HCEC 1CT (cell line): ENCODE results near the gene NTN1.

Experiments used
- DNase-seq: peaks from one replicate; pipeline ENCODE4 v3.0.0-alpha.2; 2017

The NTN1 gene

GRCh38 chr17:9006175-9006767 is 15.0 kb upstream of the NTN1 start:
- DNase-seq: no peak

- DNase-seq: no peak
Observed at GRCh38 chr17:9007052-9007714, 14.1 kb upstream of the NTN1 start.

GRCh38 chr17:9009096-9009495 is 12.2 kb upstream of the NTN1 start:
- DNase-seq: no peak

- DNase-seq: no peak
Observed at GRCh38 chr17:9009737-9010136, 11.6 kb upstream of the NTN1 start.

- no peak for DNase-seq
Observed at GRCh38 chr17:9011001-9011400, 10.3 kb upstream of the NTN1 start.

GRCh38 chr17:9016941-9017552 is 4.3 kb upstream of the NTN1 start:
- DNase-seq: no peak

- no peak for DNase-seq
Observed at GRCh38 chr17:9018726-9019125, 2.6 kb upstream of the NTN1 start.

GRCh38 chr17:9020096-9020823 is 1.1 kb upstream of the NTN1 start:
- DNase-seq: no peak

GRCh38 chr17:9020824-9021157 is 519 bp upstream of the NTN1 start:
- DNase-seq: no peak

GRCh38 chr17:9021992-9022572 is 772 bp downstream of the NTN1 start:
- DNase-seq: no peak

- no peak for DNase-seq
Observed at GRCh38 chr17:9022573-9023391, 1.5 kb downstream of the NTN1 start.

GRCh38 chr17:9023392-9024218 is 2.3 kb downstream of the NTN1 start:
- DNase-seq: no peak

GRCh38 chr17:9024497-9024896 is 3.2 kb downstream of the NTN1 start:
- no peak for DNase-seq

- no peak for DNase-seq
Observed at GRCh38 chr17:9026741-9027140, 5.4 kb downstream of the NTN1 start.

- DNase-seq: no peak
Observed at GRCh38 chr17:9028202-9028987, 7.1 kb downstream of the NTN1 start.

GRCh38 chr17:9028988-9029570 is 7.8 kb downstream of the NTN1 start:
- DNase-seq: no peak

GRCh38 chr17:9032151-9032550 is 10.8 kb downstream of the NTN1 start:
- no peak for DNase-seq

GRCh38 chr17:9032583-9032982 is 11.3 kb downstream of the NTN1 start:
- DNase-seq: no peak

GRCh38 chr17:9035249-9035648 is 13.9 kb downstream of the NTN1 start:
- no peak for DNase-seq

GRCh38 chr17:9036336-9036735 is 15.0 kb downstream of the NTN1 start:
- no peak for DNase-seq

- no peak for DNase-seq
Observed at GRCh38 chr17:9037736-9038135, 16.4 kb downstream of the NTN1 start.
